SU-DHL-6 (cell line): ENCODE data around the gene PRR33.

ENCODE experiments used
- CTCF ChIP-seq: fragments of 200-600 bp; sonication (generic); IDR thresholded peaks from one replicate; pipeline ENCODE4 v1.5.1; 2017; ENCODE audit warnings: antibody characterized with exemption, mild to moderate bottlenecking, low read length, moderate library complexity; ENCODE audit not compliant: insufficient read depth, poor library complexity, severe bottlenecking
- EZH2phosphoT487 ChIP-seq: fragments of 200-600 bp; sonication (generic), shearing (Covaris generic); conservative IDR thresholded peaks from 2 replicates; pipeline ENCODE4 v1.6.1; 2018; ENCODE audit warnings: mild to moderate bottlenecking, antibody characterized with exemption, low read length, moderate library complexity, mixed read lengths

- no peak for TF ChIP-seq CTCF
- TF ChIP-seq EZH2phosphoT487 = no peak
Observed at GRCh38 chr11:1863352-1864216, 28.1 kb downstream of the PRR33 start.
